SKM-1 treated with dmso at 0.1 percent for 144 hours (cell line): ENCODE data around the gene TBC1D20.
A peak's percentile ranks its signal among the peaks of the same experiment; 100 is the strongest.

ENCODE experiments used
- DNase-seq: peaks from one replicate; lab custom pipeline; 2025; ENCODE audit not compliant: unreplicated experiment; lab: John Stamatoyannopoulos, UW

Gene TBC1D20

GRCh38 chr20:420721-421574, 41.4 kb downstream of the TBC1D20 start:
- DNase-seq: no peak

GRCh38 chr20:420166-420620, 42.1 kb downstream of the TBC1D20 start:
- DNase-seq: no peak

GRCh38 chr20:419556-420165, 42.7 kb downstream of the TBC1D20 start:
- no peak for DNase-seq

- DNase-seq: no peak
Observed at GRCh38 chr20:418858-419365, 43.4 kb downstream of the TBC1D20 start.

GRCh38 chr20:417801-418342, 44.5 kb downstream of the TBC1D20 start:
- DNase-seq: no peak

GRCh38 chr20:416950-417800, 45.2 kb downstream of the TBC1D20 start:
- DNase-seq: no peak

GRCh38 chr20:415820-416322, 46.5 kb downstream of the TBC1D20 start:
- no peak for DNase-seq

- DNase-seq: no peak
Observed at GRCh38 chr20:414161-414560, 48.2 kb downstream of the TBC1D20 start.

- no peak for DNase-seq
Observed at GRCh38 chr20:412081-412480, 50.3 kb downstream of the TBC1D20 start.

- no peak for DNase-seq
Observed at GRCh38 chr20:409697-410559, 52.4 kb downstream of the TBC1D20 start.

GRCh38 chr20:408843-409696, 53.3 kb downstream of the TBC1D20 start:
- DNase-seq: no peak

GRCh38 chr20:407953-408842, 54.1 kb downstream of the TBC1D20 start, which contains the start of gene RBCK1:
Gene RBCK1 (plus strand): TSS chr20:408299. CDS start chr20:408758, 459 bp downstream.
- peak; percentile 33 for DNase-seq

GRCh38 chr20:407133-407952, 55.0 kb downstream of the TBC1D20 start:
- peak; percentile 8 for DNase-seq

GRCh38 chr20:406200-407132, 55.9 kb downstream of the TBC1D20 start:
- no peak for DNase-seq

GRCh38 chr20:404088-404487, 58.2 kb downstream of the TBC1D20 start:
- DNase-seq: no peak

GRCh38 chr20:403582-403957, 58.8 kb downstream of the TBC1D20 start:
- DNase-seq: no peak
